ENCODE measurements around the gene ATXN7L3. TPM values are rescaled to one million over a fixed set of nuclear protein-coding genes. Genes with fewer than 3 reads are reported as not detected.
A peak's percentile ranks its signal among the peaks of the same experiment; 100 is the strongest.

The ATXN7L3 gene
- total RNA-seq, 1 experiment from 2014 or later, result 93.1 TPM

GRCh38 chr17:44212507-44213402 is 13.1 kb upstream of the ATXN7L3 start:
- Mint-ChIP-seq H3K27me3 (ENCODE audit: unreplicated experiment) (no peaks in the 10 kb centered on the region), H3K4me3 (ENCODE audit: low read depth, unreplicated experiment) (no peak overlapping the region), H3K36me3 (ENCODE audit: insufficient read depth, unreplicated experiment) (peaks cover 80% of the 10 kb centered on the region), H3K9me3 (ENCODE audit: low read depth, unreplicated experiment) (no peaks in the 10 kb centered on the region), H3K4me1 (ENCODE audit: low read depth, unreplicated experiment) (peaks cover 23% of the 10 kb centered on the region), H3K27ac (ENCODE audit: unreplicated experiment) (no peak overlapping the region)
- no peak for DNase-seq
- TF ChIP-seq CTCF (IDR thresholded peaks at IDR 0.05; ENCODE audit: unreplicated experiment), result no peak
- CTCF ChIA-PET, result interaction anchor here (0.5 kb wide), 1 partner anchor 120 kb away, joined by 6 read pairs; no protein-coding TSS in a partner anchor
- intact Hi-C loops (cut with micrococcal nuclease; ENCODE audit: unreplicated experiment), result no loop called here
- no TSS peak for BruUV-seq (replicated peaks)

GRCh38 chr17:44211281-44212265 is 11.9 kb upstream of the ATXN7L3 start:
- DNase-seq, result no peak
- no peak for TF ChIP-seq CTCF (IDR thresholded peaks at IDR 0.05; ENCODE audit: unreplicated experiment)
- Mint-ChIP-seq H3K9me3 (ENCODE audit: low read depth, unreplicated experiment) (no peaks in the 10 kb centered on the region), H3K4me3 (ENCODE audit: low read depth, unreplicated experiment) (no peak overlapping the region), H3K4me1 (ENCODE audit: low read depth, unreplicated experiment) (peaks cover 11% of the 10 kb centered on the region), H3K27ac (ENCODE audit: unreplicated experiment) (no peak overlapping the region), H3K36me3 (ENCODE audit: insufficient read depth, unreplicated experiment) (peaks cover 83% of the 10 kb centered on the region), H3K27me3 (ENCODE audit: unreplicated experiment) (no peaks in the 10 kb centered on the region)
- intact Hi-C loops (cut with micrococcal nuclease; ENCODE audit: unreplicated experiment), result no loop called here
- BruUV-seq (replicated peaks), result no TSS peak
- CTCF ChIA-PET, result no interaction called here

GRCh38 chr17:44210342-44211192 is 10.9 kb upstream of the ATXN7L3 start:
- H3K27me3 Mint-ChIP-seq (ENCODE audit: unreplicated experiment), result no peaks in the 10 kb centered on the region
- H3K9me3 Mint-ChIP-seq (ENCODE audit: low read depth, unreplicated experiment), result no peaks in the 10 kb centered on the region
- H3K27ac Mint-ChIP-seq (ENCODE audit: unreplicated experiment), result no peak overlapping the region
- BruUV-seq (replicated peaks), result TSS peak; percentile 17
- no peak overlapping the region for H3K4me3 Mint-ChIP-seq (ENCODE audit: low read depth, unreplicated experiment)
- DNase-seq, result no peak
- intact Hi-C loops (cut with micrococcal nuclease; ENCODE audit: unreplicated experiment), result no loop called here
- CTCF ChIA-PET, result interaction anchor here (0.6 kb wide), 2 partner anchors 264 to 443 kb away, joined by 3 to 4 read pairs; no protein-coding TSS in a partner anchor
- peaks cover 77% of the 10 kb centered on the region for H3K36me3 Mint-ChIP-seq (ENCODE audit: insufficient read depth, unreplicated experiment)
- TF ChIP-seq CTCF (IDR thresholded peaks at IDR 0.05; ENCODE audit: unreplicated experiment), result peak; percentile 50
- H3K4me1 Mint-ChIP-seq (ENCODE audit: low read depth, unreplicated experiment), result peaks cover 10% of the 10 kb centered on the region

All from Calu3 (cell line).